OCI-LY3 (cell line): ENCODE data around the gene PPP2R2B.

Source experiments
- H2AFZ ChIP-seq: fragments of 200-600, 300-600 bp; shearing (Covaris generic); 2 replicates; pipeline ENCODE4 v1.6.0; 2014; ENCODE audit warnings: antibody characterized with exemption, low read depth, low read length
- H3K27ac ChIP-seq: fragments of 200-600, 300-600 bp; sonication (generic); 2 replicates; pipeline ENCODE4 v1.5.1; 2014; ENCODE audit warnings: mild to moderate bottlenecking, low read length, moderate library complexity, mixed read lengths
- H3K27me3 ChIP-seq: fragments of 200-600, 300-600 bp; sonication (generic); 2 replicates; pipeline ENCODE4 v1.6.1; 2014; ENCODE audit warnings: low read depth, low read length, mixed read lengths
- H3K36me3 ChIP-seq: fragments of 200-600, 300-600 bp; sonication (generic); replicated peaks from 2 replicates; pipeline ENCODE3; 2014; ENCODE audit warnings: low read depth, low read length, mixed read lengths
- H3K4me1 ChIP-seq: fragments of 300-600, 200-600 bp; sonication (generic); 2 replicates; pipeline ENCODE4 v1.6.1; 2014; ENCODE audit warnings: low read length, mixed read lengths
- H3K4me2 ChIP-seq: fragments of 200-600, 300-600 bp; sonication (generic); 2 replicates; pipeline ENCODE4 v1.6.1; 2014; ENCODE audit warnings: low read length, mixed read lengths
- H3K4me3 ChIP-seq: fragments of 300-600, 200-600 bp; sonication (generic); 2 replicates; pipeline ENCODE4 v1.5.1; 2014; ENCODE audit warnings: antibody characterized with exemption, mild to moderate bottlenecking, low read length, moderate library complexity
- H3K79me2 ChIP-seq: fragments of 300-600, 200-600 bp; shearing (Covaris generic); 2 replicates; pipeline ENCODE4 v1.6.1; 2014; ENCODE audit warnings: mild to moderate bottlenecking, low read length, mixed read lengths
- H3K9ac ChIP-seq: fragments of 300-600, 200-600 bp; shearing (Covaris generic); 2 replicates; pipeline ENCODE4 v1.6.0; 2014; ENCODE audit warnings: mild to moderate bottlenecking, low read length, moderate library complexity
- H3K9me3 ChIP-seq: fragments of 200-600, 300-600 bp; shearing (Covaris generic); 2 replicates; pipeline ENCODE4 v1.6.1; 2014; ENCODE audit warnings: low read length, mixed read lengths; ENCODE audit not compliant: insufficient read depth
- H4K20me1 ChIP-seq: fragments of 200-600, 300-600 bp; sonication (generic); 2 replicates; pipeline ENCODE4 v1.6.1; 2016; ENCODE audit warnings: low read length, mixed read lengths; ENCODE audit not compliant: insufficient read depth
- CTCF ChIP-seq: fragments of 200-600, 300-600 bp; sonication (generic); IDR thresholded peaks from 2 replicates; pipeline ENCODE4 v1.5.1; 2014; ENCODE audit warnings: antibody characterized with exemption, low read length, low read depth
- EZH2phosphoT487 ChIP-seq: fragments of 200-600 bp; shearing (Covaris generic); IDR thresholded peaks from 2 replicates; pipeline ENCODE4 v1.6.1; 2018; ENCODE audit warnings: antibody characterized with exemption, mixed run types, low read depth

PPP2R2B gene

GRCh38 chr5:146872188-146872587 lies 6.4 kb downstream of the PPP2R2B start:
- H3K79me2 ChIP-seq = no peaks in the 10 kb centered on the region
- H2AFZ ChIP-seq = no peak overlapping the region
- no peak overlapping the region for H3K4me3 ChIP-seq
- no peak overlapping the region for H3K4me2 ChIP-seq
- H3K4me1 ChIP-seq = no peaks in the 10 kb centered on the region
- H3K36me3 ChIP-seq = no peaks in the 10 kb centered on the region
- H3K9me3 ChIP-seq = no peaks in the 10 kb centered on the region
- H3K9ac ChIP-seq = no peak overlapping the region
- no peaks in the 10 kb centered on the region for H3K27me3 ChIP-seq
- no peaks in the 10 kb centered on the region for H4K20me1 ChIP-seq
- TF ChIP-seq EZH2phosphoT487 (no peak), CTCF (no peak)
- H3K27ac ChIP-seq = no peak overlapping the region

- H3K4me1 ChIP-seq = no peaks in the 10 kb centered on the region
- H3K4me3 ChIP-seq = no peak overlapping the region
- H3K36me3 ChIP-seq = no peaks in the 10 kb centered on the region
- no peak for TF ChIP-seq EZH2phosphoT487
- no peak for TF ChIP-seq CTCF
- no peaks in the 10 kb centered on the region for H3K27me3 ChIP-seq
- H3K9ac ChIP-seq = no peak overlapping the region
- H4K20me1 ChIP-seq = no peaks in the 10 kb centered on the region
- H3K27ac ChIP-seq = no peak overlapping the region
- no peaks in the 10 kb centered on the region for H3K9me3 ChIP-seq
- no peak overlapping the region for H3K4me2 ChIP-seq
- no peaks in the 10 kb centered on the region for H3K79me2 ChIP-seq
- no peak overlapping the region for H2AFZ ChIP-seq
Measured at GRCh38 chr5:146867996-146868708, 10.4 kb downstream of the PPP2R2B start.

DNA sequence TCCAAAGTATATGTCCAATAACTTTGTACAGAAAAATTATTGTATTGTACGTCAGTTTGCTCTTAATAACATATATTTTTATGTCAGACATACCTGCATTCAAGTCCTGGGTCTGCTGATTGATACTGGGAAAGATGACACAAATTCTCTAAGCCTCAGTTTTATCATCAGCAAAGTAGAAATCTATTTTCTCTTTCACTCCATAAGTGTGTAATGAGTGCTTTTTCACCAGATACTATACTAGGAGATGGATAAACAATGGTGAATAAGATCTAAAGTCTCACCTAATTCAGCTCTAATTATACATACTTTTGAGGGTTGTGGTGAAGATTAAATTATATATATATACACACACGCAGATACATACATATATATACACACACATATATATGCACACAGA lies 12.3 kb downstream of the PPP2R2B start:
- Histone ChIP-seq H3K36me3 (no peaks in the 10 kb centered on the region), H3K4me2 (no peak overlapping the region), H3K4me1 (no peaks in the 10 kb centered on the region), H3K9me3 (no peaks in the 10 kb centered on the region), H3K27me3 (no peaks in the 10 kb centered on the region), H3K79me2 (no peaks in the 10 kb centered on the region), H3K9ac (no peak overlapping the region), H3K4me3 (no peak overlapping the region), H2AFZ (no peak overlapping the region), H3K27ac (no peak overlapping the region), H4K20me1 (no peaks in the 10 kb centered on the region)
- TF ChIP-seq EZH2phosphoT487 (no peak), CTCF (no peak)

DNA sequence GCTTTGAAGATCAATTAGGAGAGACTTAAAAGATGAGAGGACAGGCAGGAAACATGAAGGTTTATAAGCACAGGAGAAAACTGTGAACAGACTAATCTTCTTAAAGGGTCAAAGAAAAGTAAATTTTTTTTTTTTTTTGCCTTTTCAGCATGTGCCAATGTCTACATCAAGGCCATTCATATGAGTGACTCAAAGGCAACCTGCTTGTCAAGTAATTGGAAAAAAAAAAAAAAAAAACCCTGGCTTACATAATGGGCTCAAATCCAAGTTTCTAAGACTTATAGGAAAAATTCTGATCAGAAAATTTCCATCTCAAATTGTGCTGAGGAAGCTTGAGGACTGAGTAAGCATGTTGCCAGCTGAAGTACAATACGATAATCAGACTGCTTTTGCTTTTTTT lies 15.9 kb downstream of the PPP2R2B start:
- H2AFZ ChIP-seq = no peak overlapping the region
- TF ChIP-seq EZH2phosphoT487 (no peak), CTCF (no peak)
- H3K4me1 ChIP-seq = no peaks in the 10 kb centered on the region
- no peaks in the 10 kb centered on the region for H3K27me3 ChIP-seq
- no peaks in the 10 kb centered on the region for H4K20me1 ChIP-seq
- no peaks in the 10 kb centered on the region for H3K9me3 ChIP-seq
- no peaks in the 10 kb centered on the region for H3K79me2 ChIP-seq
- no peak overlapping the region for H3K9ac ChIP-seq
- H3K36me3 ChIP-seq = no peaks in the 10 kb centered on the region
- H3K4me2 ChIP-seq = no peak overlapping the region
- H3K27ac ChIP-seq = no peak overlapping the region
- no peak overlapping the region for H3K4me3 ChIP-seq
